ENCODE results near the gene TIMP2.

The TIMP2 gene

GRCh38 chr17:78962345-78962983 lies 37.3 kb upstream of the TIMP2 start:
- TF ChIP-seq GATA2 (IDR thresholded peaks at IDR 0.05; ENCODE audit: low read depth, low read length) (no peak), GATA3 (IDR thresholded peaks at IDR 0.05; ENCODE audit: low read depth, low read length) (no peak)

- no peak for TF ChIP-seq GATA2 (IDR thresholded peaks at IDR 0.05; ENCODE audit: low read depth, low read length)
- no peak for TF ChIP-seq GATA3 (IDR thresholded peaks at IDR 0.05; ENCODE audit: low read depth, low read length)
Observed at GRCh38 chr17:78961571-78961970, 36.4 kb upstream of the TIMP2 start.

- TF ChIP-seq GATA3 (IDR thresholded peaks at IDR 0.05; ENCODE audit: low read depth, low read length): no peak
- TF ChIP-seq GATA2 (IDR thresholded peaks at IDR 0.05; ENCODE audit: low read depth, low read length): no peak
Observed at GRCh38 chr17:78960928-78961327, 35.7 kb upstream of the TIMP2 start.

GRCh38 chr17:78959803-78960202 lies 34.6 kb upstream of the TIMP2 start:
- no peak for TF ChIP-seq GATA2 (IDR thresholded peaks at IDR 0.05; ENCODE audit: low read depth, low read length)
- no peak for TF ChIP-seq GATA3 (IDR thresholded peaks at IDR 0.05; ENCODE audit: low read depth, low read length)

GRCh38 chr17:78958641-78959127 lies 33.5 kb upstream of the TIMP2 start:
- TF ChIP-seq GATA3 (IDR thresholded peaks at IDR 0.05; ENCODE audit: low read depth, low read length) (no peak), GATA2 (IDR thresholded peaks at IDR 0.05; ENCODE audit: low read depth, low read length) (peak; percentile 32; the same call in 1 of the 2 replicates)

- no peak for TF ChIP-seq GATA2 (IDR thresholded peaks at IDR 0.05; ENCODE audit: low read depth, low read length)
- TF ChIP-seq GATA3 (IDR thresholded peaks at IDR 0.05; ENCODE audit: low read depth, low read length): no peak
Observed at GRCh38 chr17:78957128-78957527, 31.9 kb upstream of the TIMP2 start.

GRCh38 chr17:78956254-78956653 lies 31.1 kb upstream of the TIMP2 start:
- TF ChIP-seq GATA3 (IDR thresholded peaks at IDR 0.05; ENCODE audit: low read depth, low read length): no peak
- no peak for TF ChIP-seq GATA2 (IDR thresholded peaks at IDR 0.05; ENCODE audit: low read depth, low read length)

GRCh38 chr17:78954684-78955083 lies 29.5 kb upstream of the TIMP2 start:
- TF ChIP-seq GATA3 (IDR thresholded peaks at IDR 0.05; ENCODE audit: low read depth, low read length): no peak
- TF ChIP-seq GATA2 (IDR thresholded peaks at IDR 0.05; ENCODE audit: low read depth, low read length): no peak

GRCh38 chr17:78953356-78954350 lies 28.5 kb upstream of the TIMP2 start:
- no peak for TF ChIP-seq GATA3 (IDR thresholded peaks at IDR 0.05; ENCODE audit: low read depth, low read length)
- no peak for TF ChIP-seq GATA2 (IDR thresholded peaks at IDR 0.05; ENCODE audit: low read depth, low read length)

GRCh38 chr17:78952706-78953105 lies 27.5 kb upstream of the TIMP2 start:
- TF ChIP-seq GATA2 (IDR thresholded peaks at IDR 0.05; ENCODE audit: low read depth, low read length): no peak
- TF ChIP-seq GATA3 (IDR thresholded peaks at IDR 0.05; ENCODE audit: low read depth, low read length): no peak

- TF ChIP-seq GATA2 (IDR thresholded peaks at IDR 0.05; ENCODE audit: low read depth, low read length) (no peak), GATA3 (IDR thresholded peaks at IDR 0.05; ENCODE audit: low read depth, low read length) (no peak)
Observed at GRCh38 chr17:78951967-78952551, 26.9 kb upstream of the TIMP2 start.

GRCh38 chr17:78950870-78951269 lies 25.7 kb upstream of the TIMP2 start:
- TF ChIP-seq GATA2 (IDR thresholded peaks at IDR 0.05; ENCODE audit: low read depth, low read length) (no peak), GATA3 (IDR thresholded peaks at IDR 0.05; ENCODE audit: low read depth, low read length) (no peak)

GRCh38 chr17:78947235-78948149 lies 22.3 kb upstream of the TIMP2 start:
- TF ChIP-seq GATA2 (IDR thresholded peaks at IDR 0.05; ENCODE audit: low read depth, low read length): no peak
- TF ChIP-seq GATA3 (IDR thresholded peaks at IDR 0.05; ENCODE audit: low read depth, low read length): no peak
